ENCODE data around the gene RPL5. TPM values are rescaled to one million over a fixed set of nuclear protein-coding genes. Genes with fewer than 3 reads are reported as not detected.

Gene RPL5
- 1,057 and 1,388 TPM in 2 replicates for total RNA-seq

GRCh38 chr1:92831762-92832536, at the start of gene RPL5:
RPL5 (plus strand) TSS chr1:92832040; CDS start chr1:92832115, 75 bp downstream.

DNA sequence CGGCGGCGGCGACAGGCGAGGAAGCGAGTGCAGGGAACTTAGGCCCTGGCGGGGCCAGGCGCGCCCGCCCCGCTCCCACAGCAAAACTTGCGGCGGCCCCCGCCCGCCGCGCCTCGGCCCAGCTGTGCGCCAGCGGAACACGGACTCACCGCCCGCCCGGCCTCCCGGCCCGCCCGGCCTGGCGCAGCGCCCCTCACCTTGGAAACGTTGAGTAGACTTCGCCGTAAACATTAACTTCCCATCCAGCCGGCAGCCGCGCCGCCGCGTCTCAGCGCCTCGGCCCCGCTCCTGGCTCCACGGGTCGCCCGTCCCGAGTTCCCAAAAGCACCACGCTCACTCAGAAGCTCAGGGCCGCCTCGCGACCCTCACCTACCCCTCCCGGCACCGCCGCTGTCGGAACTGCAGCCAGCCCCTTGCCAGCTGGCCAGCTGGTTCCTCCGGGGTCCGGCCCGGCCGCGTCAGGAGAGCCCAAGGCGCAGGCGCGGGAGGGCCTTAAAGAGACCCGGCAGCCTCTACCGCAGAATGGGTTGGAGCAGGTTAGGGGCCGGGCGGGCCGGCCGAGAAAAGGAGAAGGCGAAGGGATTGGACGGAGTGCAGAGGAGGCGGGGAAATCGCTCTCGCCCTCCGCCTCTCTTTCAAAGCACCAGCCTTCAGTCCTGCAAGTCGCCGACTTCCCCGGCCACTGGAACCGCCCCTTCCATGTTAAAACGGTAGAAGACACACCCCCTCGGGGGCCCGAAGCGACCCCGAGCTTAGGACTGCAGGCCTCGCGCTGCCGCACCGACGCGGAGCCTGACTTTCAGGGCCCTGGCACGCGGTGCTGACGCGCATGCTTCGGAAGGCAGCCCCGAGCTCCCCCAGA, 47.0 kb upstream of the RPL5 start, which contains the start of gene EVI5:
Gene EVI5, minus strand, starts transcription at position 470 of the 862 bp plus-strand sequence. CDS start 48,562 bp downstream, outside the sequence.

Small RNA genes lying within 50 kb of the gene (small RNA-seq; reads per million reads assigned to genes)
- gene RF00432 (not detected), gene SNORA66 (42.4 reads per million, percentile 97 among the genes with 10 or more reads in this experiment), gene SNORD21 (not detected)

Other genes starting within 250 kb of the RPL5 start
- gene EVI5, start 46.9 kb upstream of the RPL5 start, total RNA-seq = 24.0 and 27.3 TPM in 2 replicates
- 10.8 and 15.0 TPM in 2 replicates for gene DIPK1A, start 129.4 kb downstream of the RPL5 start, total RNA-seq
- 21.0 and 24.6 TPM in 2 replicates for gene MTF2, start 247.2 kb downstream of the RPL5 start, total RNA-seq

Measured in articular chondrocyte of knee joint (primary cell).